HG03108 (cell line): ENCODE data around the gene DHRSX.
"Not testable (repeated sequence)": the region's sequence is repeated elsewhere in the genome, so short reads cannot be mapped to it uniquely, and the experiment has no call there.

Experiments
- ATAC-seq: cut with Tn5 transposase; IDR thresholded peaks from one replicate; pipeline ENCODE4 v1.9.1; 2021; ENCODE audit warnings: moderate library complexity; ENCODE audit not compliant: unreplicated experiment

Gene DHRSX

GRCh38 chrX:2500091-2500802 lies 529 bp downstream of the DHRSX start:
- peak; percentile 51 for ATAC-seq

GRCh38 chrX:2499507-2499906 lies 1.3 kb downstream of the DHRSX start:
- ATAC-seq = no peak

GRCh38 chrX:2498781-2499302 lies 1.9 kb downstream of the DHRSX start:
- no peak for ATAC-seq

GRCh38 chrX:2497961-2498780 lies 2.6 kb downstream of the DHRSX start:
- no peak for ATAC-seq

GRCh38 chrX:2495595-2495994 lies 5.2 kb downstream of the DHRSX start:
- no peak for ATAC-seq

- no peak for ATAC-seq
Observed at GRCh38 chrX:2492531-2493218, 8.1 kb downstream of the DHRSX start.

- no peak for ATAC-seq
Observed at GRCh38 chrX:2490634-2491033, 10.1 kb downstream of the DHRSX start.

GRCh38 chrX:2489446-2490445 lies 11.0 kb downstream of the DHRSX start:
- ATAC-seq = no peak

- no peak for ATAC-seq
Observed at GRCh38 chrX:2488621-2489285, 12.0 kb downstream of the DHRSX start.

GRCh38 chrX:2487366-2487765 lies 13.4 kb downstream of the DHRSX start:
- ATAC-seq = no peak

GRCh38 chrX:2486476-2487133 lies 14.2 kb downstream of the DHRSX start:
- no peak for ATAC-seq

GRCh38 chrX:2485789-2486345 lies 14.9 kb downstream of the DHRSX start:
- ATAC-seq = no peak

- no peak for ATAC-seq
Observed at GRCh38 chrX:2484721-2485648, 15.8 kb downstream of the DHRSX start.

GRCh38 chrX:2484256-2484655 lies 16.5 kb downstream of the DHRSX start:
- no peak for ATAC-seq

GRCh38 chrX:2483398-2484060 lies 17.2 kb downstream of the DHRSX start:
- ATAC-seq = no peak

- ATAC-seq = not testable (repeated sequence)
Observed at GRCh38 chrX:2481597-2481996, 19.2 kb downstream of the DHRSX start.

GRCh38 chrX:2479982-2480381 lies 20.8 kb downstream of the DHRSX start:
- ATAC-seq = not testable (repeated sequence)
